Caco-2 (cell line): Measurements from ENCODE around the gene NUP133. TPM values are rescaled to one million over a fixed set of nuclear protein-coding genes. Genes with fewer than 3 reads are reported as not detected.

Experiments used
- BruUV-seq: library from RNA; stranded (reverse); fragments of 400-500 nt; replicated peaks from 2 replicates; lab custom pipeline; 2021; lab: Mats Ljungman, UMichigan
- CTCF ChIA-PET: fragments of 300-600 bp; sonication (Branson Sonifier 250); formaldehyde crosslinking; loops from one replicate; lab custom pipeline; 2022; ENCODE audit warnings: antibody characterized with exemption; lab: Charles Lee
- POLR2A ChIA-PET: fragments of 300-600 bp; sonication (Branson Sonifier 250); formaldehyde crosslinking; loops from one replicate; lab custom pipeline; 2022; ENCODE audit warnings: antibody characterized with exemption; lab: Charles Lee
- DNase-seq, 2 experiments: peaks; one replicate each; pipeline versions ENCODE4 v3.0.0 to v3.0.0-alpha.2; 2020 to 2022
- H3K27me3 ChIP-seq: replicated peaks from 2 replicates; pipeline ENCODE4 v1.6.0; 2011; ENCODE audit warnings: low read length; ENCODE audit not compliant: control insufficient read depth, insufficient read depth
- H3K36me3 ChIP-seq: 2 replicates; pipeline ENCODE4 v1.5.1; 2011; ENCODE audit warnings: low read length; ENCODE audit not compliant: control insufficient read depth, insufficient read depth
- H3K4me1 ChIP-seq: fragments of 250-450 bp; sonication (Bioruptor Pico); 2 replicates; pipeline ENCODE4 v1.5.1; 2020; ENCODE audit warnings: mild to moderate bottlenecking
- H3K4me3 ChIP-seq: 2 replicates; pipeline ENCODE4 v1.5.1; 2011; ENCODE audit warnings: low read depth, mild to moderate bottlenecking, control low read depth, low read length
- H3K9me3 ChIP-seq: fragments of 250-450 bp; sonication (Bioruptor Pico); 2 replicates; pipeline ENCODE4 v1.5.1; 2020; ENCODE audit warnings: mild to moderate bottlenecking, moderate library complexity
- H3K27ac Mint-ChIP-seq: one replicate; pipeline ENCODE4 v1.8.0; 2022; ENCODE audit warnings: mixed read lengths; ENCODE audit not compliant: unreplicated experiment
- H3K27me3 Mint-ChIP-seq: one replicate; pipeline ENCODE4 v1.8.0; 2022; ENCODE audit warnings: mixed read lengths; ENCODE audit not compliant: insufficient read depth, unreplicated experiment
- H3K36me3 Mint-ChIP-seq: one replicate; pipeline ENCODE4 v1.8.0; 2022; ENCODE audit warnings: mild to moderate bottlenecking, mixed read lengths; ENCODE audit not compliant: insufficient read depth, unreplicated experiment
- H3K4me1 Mint-ChIP-seq: one replicate; pipeline ENCODE4 v1.8.0; 2022; ENCODE audit warnings: low read depth, mixed read lengths; ENCODE audit not compliant: unreplicated experiment
- H3K4me3 Mint-ChIP-seq: one replicate; pipeline ENCODE4 v1.8.0; 2022; ENCODE audit warnings: mild to moderate bottlenecking, moderate library complexity, mixed read lengths; ENCODE audit not compliant: unreplicated experiment
- H3K9me3 Mint-ChIP-seq: one replicate; pipeline ENCODE4 v1.8.0; 2022; ENCODE audit warnings: mixed read lengths; ENCODE audit not compliant: unreplicated experiment
- intact Hi-C: fragments of 100-400 bp; cut with micrococcal nuclease; formaldehyde crosslinking; loops from one replicate; pipeline ENCODE4 v1.10.0; 2022; ENCODE audit not compliant: unreplicated experiment
- total RNA-seq: library from RNA; stranded (reverse); gene quantifications from 2 replicates; pipeline ENCODE4 v1.2.3, GENCODE V29; 2022
- TF ChIP-seq, protein P1 (sequence below), 2 experiments: fragments of 200-600 bp in 1 of 2; IDR thresholded peaks; 1 replicate in 1 of 2; 2 replicates in 1 of 2; pipeline versions ENCODE4 v1.5.1 to v1.8.0; 2011 to 2022; ENCODE audit warnings: antibody characterized with exemption in 1 of 2, control low read depth in 1 of 2, inconsistent platforms in 1 of 2, low read depth in 1 of 2, low read length in 1 of 2, mild to moderate bottlenecking in 1 of 2, moderate library complexity in 1 of 2; ENCODE audit not compliant: insufficient read depth in 1 of 2, severe bottlenecking in 1 of 2, unreplicated experiment in 1 of 2

The NUP133 gene
- total RNA-seq, 1 experiment from 2014 or later: 54.5 TPM

DNA sequence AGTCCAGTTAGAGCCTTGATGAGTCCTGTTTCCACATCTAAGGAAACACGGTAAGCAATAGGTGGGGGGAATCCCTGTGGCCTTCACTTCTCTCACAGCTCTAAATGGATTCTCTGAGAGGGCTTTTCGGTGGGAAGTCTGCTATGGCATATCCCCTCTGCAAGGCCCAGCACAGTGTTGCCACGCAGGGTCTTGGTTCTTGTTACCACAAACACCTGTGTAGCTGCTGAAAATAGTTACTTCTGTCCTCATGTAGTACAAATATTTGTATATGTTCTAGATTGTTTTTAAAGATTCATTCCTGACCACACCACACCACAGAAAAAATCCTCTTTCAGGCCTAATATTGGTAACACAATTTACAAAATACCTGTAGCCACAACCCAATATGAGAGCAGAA, 79.9 kb downstream of the NUP133 start:
- CTCF ChIA-PET: no interaction called here
- Histone ChIP-seq H3K9me3 (no peaks in the 10 kb centered on the region), H3K4me1 (no peaks in the 10 kb centered on the region), H3K27me3 (no peaks in the 10 kb centered on the region; the same call in 1 of the 2 replicates), H3K4me3 (no peak overlapping the region), H3K36me3 (no peaks in the 10 kb centered on the region)
- Mint-ChIP-seq H3K36me3 (no peaks in the 10 kb centered on the region), H3K27ac (no peak overlapping the region), H3K9me3 (no peaks in the 10 kb centered on the region), H3K4me3 (no peak overlapping the region), H3K27me3 (peaks cover 4% of the 10 kb centered on the region), H3K4me1 (no peaks in the 10 kb centered on the region)
- TF ChIP-seq, protein P1, sequence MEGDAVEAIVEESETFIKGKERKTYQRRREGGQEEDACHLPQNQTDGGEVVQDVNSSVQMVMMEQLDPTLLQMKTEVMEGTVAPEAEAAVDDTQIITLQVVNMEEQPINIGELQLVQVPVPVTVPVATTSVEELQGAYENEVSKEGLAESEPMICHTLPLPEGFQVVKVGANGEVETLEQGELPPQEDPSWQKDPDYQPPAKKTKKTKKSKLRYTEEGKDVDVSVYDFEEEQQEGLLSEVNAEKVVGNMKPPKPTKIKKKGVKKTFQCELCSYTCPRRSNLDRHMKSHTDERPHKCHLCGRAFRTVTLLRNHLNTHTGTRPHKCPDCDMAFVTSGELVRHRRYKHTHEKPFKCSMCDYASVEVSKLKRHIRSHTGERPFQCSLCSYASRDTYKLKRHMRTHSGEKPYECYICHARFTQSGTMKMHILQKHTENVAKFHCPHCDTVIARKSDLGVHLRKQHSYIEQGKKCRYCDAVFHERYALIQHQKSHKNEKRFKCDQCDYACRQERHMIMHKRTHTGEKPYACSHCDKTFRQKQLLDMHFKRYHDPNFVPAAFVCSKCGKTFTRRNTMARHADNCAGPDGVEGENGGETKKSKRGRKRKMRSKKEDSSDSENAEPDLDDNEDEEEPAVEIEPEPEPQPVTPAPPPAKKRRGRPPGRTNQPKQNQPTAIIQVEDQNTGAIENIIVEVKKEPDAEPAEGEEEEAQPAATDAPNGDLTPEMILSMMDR (IDR thresholded peaks at IDR 0.05; ENCODE audit: insufficient read depth in 1 of 2, low read depth in 1 of 2, low read length in 1 of 2, severe bottlenecking in 1 of 2, unreplicated experiment in 1 of 2): no peak
- no TSS peak for BruUV-seq
- DNase-seq: no peak
- POLR2A ChIA-PET: no interaction called here
- intact Hi-C loops: no loop called here

DNA sequence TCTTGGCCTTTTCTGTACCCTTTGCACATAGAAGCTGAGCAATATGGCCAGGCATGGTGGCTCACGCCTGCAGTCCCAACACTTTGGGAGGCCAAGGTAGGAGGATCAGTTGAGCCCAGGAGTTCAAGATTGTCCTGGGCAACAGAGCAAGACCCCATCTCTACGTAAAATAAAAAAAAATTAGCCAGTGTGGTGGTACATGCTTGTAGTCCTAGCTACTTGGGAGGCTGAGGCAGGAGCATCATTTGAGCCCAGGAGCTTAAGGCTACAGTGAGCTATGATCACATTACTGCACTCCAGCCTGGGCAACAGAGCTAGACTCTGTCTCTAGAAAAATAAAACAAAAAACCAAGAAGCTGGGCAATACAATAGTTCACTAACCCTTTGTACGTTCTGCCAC, 80.6 kb downstream of the NUP133 start:
- H3K9me3 ChIP-seq: no peaks in the 10 kb centered on the region
- no peaks in the 10 kb centered on the region for H3K36me3 Mint-ChIP-seq
- ChIA-PET CTCF (no interaction called here), POLR2A (interaction anchor here (0.6 kb wide), 1 partner anchor 168 kb away, joined by 5 read pairs; no protein-coding TSS in a partner anchor)
- H3K4me3 Mint-ChIP-seq: no peak overlapping the region
- TF ChIP-seq, protein P1 (IDR thresholded peaks at IDR 0.05; ENCODE audit: insufficient read depth in 1 of 2, low read depth in 1 of 2, low read length in 1 of 2, severe bottlenecking in 1 of 2, unreplicated experiment in 1 of 2): no peak
- no peak for DNase-seq
- no peaks in the 10 kb centered on the region for H3K4me1 Mint-ChIP-seq
- H3K9me3 Mint-ChIP-seq: no peaks in the 10 kb centered on the region
- intact Hi-C loops: no loop called here
- H3K4me1 ChIP-seq: no peaks in the 10 kb centered on the region
- no peaks in the 10 kb centered on the region; the same call in 1 of the 2 replicates for H3K27me3 ChIP-seq
- H3K36me3 ChIP-seq: no peaks in the 10 kb centered on the region
- no peak overlapping the region for H3K4me3 ChIP-seq
- peaks cover 4% of the 10 kb centered on the region for H3K27me3 Mint-ChIP-seq
- BruUV-seq: no TSS peak
- no peak overlapping the region for H3K27ac Mint-ChIP-seq

DNA sequence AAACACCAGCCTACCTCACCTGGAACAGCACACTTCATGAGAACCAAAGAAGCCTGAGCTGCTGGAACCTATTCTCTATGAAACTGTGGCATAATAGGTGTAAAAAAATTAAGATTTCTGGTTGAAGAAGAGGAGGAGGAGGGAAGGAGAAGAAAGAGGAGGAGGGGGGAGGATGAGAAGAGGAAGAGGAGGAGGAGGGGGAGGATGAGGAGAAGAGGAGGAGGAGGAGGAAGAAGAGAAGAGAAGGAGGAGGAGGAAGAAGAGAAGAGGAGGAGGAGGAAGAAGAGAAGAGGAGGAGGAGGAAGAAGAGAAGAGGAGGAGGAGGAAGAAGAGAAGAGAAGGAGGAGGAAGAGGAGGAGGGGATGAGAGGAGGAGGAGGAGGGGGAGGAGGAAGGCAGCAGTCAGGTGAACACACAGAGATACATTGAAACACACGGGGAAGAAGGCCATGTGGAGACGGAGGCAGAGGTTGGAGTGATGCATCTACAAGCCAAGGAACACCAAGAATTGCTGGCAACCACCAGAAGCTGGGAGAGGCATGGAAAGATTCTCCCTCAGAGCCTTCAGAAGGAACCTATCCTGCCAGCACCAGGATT, 82.5 kb downstream of the NUP133 start:
- no TSS peak for BruUV-seq
- Mint-ChIP-seq H3K36me3 (no peaks in the 10 kb centered on the region), H3K9me3 (no peaks in the 10 kb centered on the region), H3K27me3 (peaks cover 4% of the 10 kb centered on the region), H3K4me1 (no peaks in the 10 kb centered on the region), H3K4me3 (no peak overlapping the region), H3K27ac (no peak overlapping the region)
- H3K36me3 ChIP-seq: no peaks in the 10 kb centered on the region
- H3K4me3 ChIP-seq: no peak overlapping the region
- H3K9me3 ChIP-seq: no peaks in the 10 kb centered on the region
- ChIA-PET POLR2A (no interaction called here), CTCF (no interaction called here)
- intact Hi-C loops: no loop called here
- H3K27me3 ChIP-seq: no peaks in the 10 kb centered on the region; the same call in 1 of the 2 replicates
- H3K4me1 ChIP-seq: no peaks in the 10 kb centered on the region
- DNase-seq: no peak
- TF ChIP-seq, protein P1 (IDR thresholded peaks at IDR 0.05; ENCODE audit: insufficient read depth in 1 of 2, low read depth in 1 of 2, low read length in 1 of 2, severe bottlenecking in 1 of 2, unreplicated experiment in 1 of 2): no peak
